Urinary bladder (tissue), 4 donors: ENCODE measurements around the gene SH3BP5. TPM values are rescaled to one million over a fixed set of nuclear protein-coding genes. Genes with fewer than 3 reads are reported as not detected.

ENCODE experiments used
- DNase-seq: peaks from one replicate; pipeline ENCODE4 v3.0.0-alpha.2; 2015; ENCODE audit errors: extremely low spot score
- H3K27ac ChIP-seq: one replicate; pipeline ENCODE4 v1.5.1; 2013; ENCODE audit warnings: low read depth, mild to moderate bottlenecking, moderate library complexity
- H3K36me3 ChIP-seq: one replicate; pipeline ENCODE4 v1.6.1; 2013; ENCODE audit warnings: mild to moderate bottlenecking, moderate library complexity; ENCODE audit not compliant: insufficient read depth
- H3K4me1 ChIP-seq: one replicate; pipeline ENCODE4 v1.6.1; 2013; ENCODE audit warnings: mild to moderate bottlenecking, moderate library complexity; ENCODE audit not compliant: insufficient read depth
- H3K4me3 ChIP-seq: one replicate; pipeline ENCODE4 v1.5.1; 2013; ENCODE audit warnings: low read depth, low read length
- WGBS: extraction: QIAGEN DNeasy Blood & Tissue Kit; methylation state at CpG from one replicate; pipeline ENCODE4 v1.1.7; 2013; 5-methylcytosine and 5-hydroxymethylcytosine counted together
- polyA plus RNA-seq: library from polyadenylated mRNA; stranded (reverse); fragments of 200-250 nt; gene quantifications from one replicate; pipeline ENCODE4 v1.2.3, GENCODE V29; 2013
- total RNA-seq: library from RNA; depleted of rRNA; stranded (reverse); fragments of >200 nt; gene quantifications from one replicate; pipeline ENCODE4 v1.2.3, GENCODE V29; 2014
- donor health status: healthy with polysubstance abuse.
- donor health status: healthy.

Gene SH3BP5
- total and polyA plus RNA-seq, 2 donors, result 44.8 to 55.6 TPM

DNA sequence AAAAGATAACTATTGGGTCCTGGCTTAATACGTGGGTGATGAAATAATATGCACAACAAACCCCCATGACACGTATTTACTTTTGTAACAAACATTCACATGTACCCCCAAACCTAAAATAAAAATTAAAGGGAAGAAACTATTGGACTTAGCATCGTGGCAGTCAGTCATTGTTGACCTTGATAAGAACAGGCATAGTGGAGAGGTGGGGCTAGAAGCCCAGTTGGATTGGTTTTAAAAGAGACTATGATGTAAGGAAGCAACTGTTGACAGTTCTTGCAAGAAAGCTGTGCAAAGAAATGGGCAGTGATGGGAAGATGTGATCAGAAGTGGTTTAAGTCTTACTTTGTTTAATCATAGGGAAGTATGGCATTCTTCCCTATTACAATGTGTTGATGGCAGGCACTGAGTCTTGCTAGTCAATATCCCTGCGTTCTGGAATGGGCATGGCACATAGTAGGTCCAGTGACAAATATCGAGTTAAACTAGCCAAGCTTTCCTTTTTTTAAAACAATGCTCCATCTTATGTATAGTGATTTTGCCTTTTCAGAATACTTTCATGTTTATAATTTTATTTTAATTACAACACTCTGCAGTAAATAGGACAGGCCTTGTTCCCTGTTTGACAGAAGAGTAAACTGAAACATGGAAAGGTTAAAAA lies 88.4 kb downstream of the SH3BP5 start:
- DNase-seq, result no peak
- peaks cover 7% of the 10 kb centered on the region for H3K36me3 ChIP-seq
- H3K4me1 ChIP-seq, result no peaks in the 10 kb centered on the region
- no peak overlapping the region for H3K27ac ChIP-seq
- H3K4me3 ChIP-seq, result no peak overlapping the region
- WGBS, result 92% methylated on average over 5 of the region's 5 CpGs

- 98% methylated on average over 1 of the region's 1 CpG for WGBS
- H3K27ac ChIP-seq, result no peak overlapping the region
- DNase-seq, result no peak
- H3K4me1 ChIP-seq, result no peaks in the 10 kb centered on the region
- no peak overlapping the region for H3K4me3 ChIP-seq
- peaks cover 5% of the 10 kb centered on the region for H3K36me3 ChIP-seq
Observed at GRCh38 chr3:15241341-15241740, 91.0 kb downstream of the SH3BP5 start.

DNA sequence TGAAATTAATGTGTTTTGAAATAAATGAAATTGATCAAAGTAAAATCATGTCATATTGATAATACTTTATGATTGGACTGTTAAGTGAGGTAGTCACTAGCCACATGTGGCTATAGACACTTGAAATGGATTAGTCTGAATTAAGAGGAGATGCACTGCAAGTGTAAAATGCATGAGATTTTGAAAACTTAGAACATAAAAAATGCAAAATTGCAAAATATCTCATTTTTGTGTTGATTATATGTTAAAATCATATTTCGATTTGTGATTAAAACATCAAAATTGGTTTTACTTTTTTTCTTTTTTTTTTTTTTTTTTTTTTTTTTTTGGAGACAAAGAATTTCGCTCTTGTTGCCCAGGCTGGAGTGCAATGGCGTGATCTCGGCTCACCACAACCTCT lies 103.1 kb downstream of the SH3BP5 start:
- H3K27ac ChIP-seq, result no peak overlapping the region
- H3K4me1 ChIP-seq, result no peaks in the 10 kb centered on the region
- H3K4me3 ChIP-seq, result no peak overlapping the region
- 97% methylated on average over 4 of the region's 4 CpGs for WGBS
- DNase-seq, result no peak
- no peaks in the 10 kb centered on the region for H3K36me3 ChIP-seq

DNA sequence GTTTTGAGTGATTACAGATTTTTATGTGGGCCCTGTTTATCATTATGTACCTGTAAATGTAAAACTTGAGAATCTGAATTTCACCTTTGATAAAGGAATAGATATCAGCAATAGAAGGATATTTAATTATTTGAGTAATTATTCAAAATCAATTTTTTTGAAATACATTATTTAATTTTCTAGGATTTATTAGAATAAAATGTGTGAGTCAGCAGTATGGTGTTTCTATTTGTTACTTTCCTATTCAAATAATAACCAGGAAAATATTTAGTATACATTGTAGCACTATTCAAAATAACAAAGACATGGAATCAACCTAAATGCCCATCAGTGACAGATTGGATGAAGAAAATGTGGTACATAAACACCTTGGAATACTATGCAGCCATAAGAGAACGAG lies 104.2 kb downstream of the SH3BP5 start:
- H3K4me1 ChIP-seq, result no peaks in the 10 kb centered on the region
- 95% methylated on average over 1 of the region's 1 CpG for WGBS
- no peak for DNase-seq
- no peak overlapping the region for H3K27ac ChIP-seq
- H3K4me3 ChIP-seq, result no peak overlapping the region
- peaks cover 1% of the 10 kb centered on the region for H3K36me3 ChIP-seq

- DNase-seq, result no peak
- no peak overlapping the region for H3K27ac ChIP-seq
- 84% methylated on average over 7 of the region's 7 CpGs for WGBS
- H3K36me3 ChIP-seq, result peaks cover 7% of the 10 kb centered on the region
- no peak overlapping the region for H3K4me3 ChIP-seq
- H3K4me1 ChIP-seq, result no peaks in the 10 kb centered on the region
Observed at GRCh38 chr3:15223685-15224572, 108.5 kb downstream of the SH3BP5 start.

DNA sequence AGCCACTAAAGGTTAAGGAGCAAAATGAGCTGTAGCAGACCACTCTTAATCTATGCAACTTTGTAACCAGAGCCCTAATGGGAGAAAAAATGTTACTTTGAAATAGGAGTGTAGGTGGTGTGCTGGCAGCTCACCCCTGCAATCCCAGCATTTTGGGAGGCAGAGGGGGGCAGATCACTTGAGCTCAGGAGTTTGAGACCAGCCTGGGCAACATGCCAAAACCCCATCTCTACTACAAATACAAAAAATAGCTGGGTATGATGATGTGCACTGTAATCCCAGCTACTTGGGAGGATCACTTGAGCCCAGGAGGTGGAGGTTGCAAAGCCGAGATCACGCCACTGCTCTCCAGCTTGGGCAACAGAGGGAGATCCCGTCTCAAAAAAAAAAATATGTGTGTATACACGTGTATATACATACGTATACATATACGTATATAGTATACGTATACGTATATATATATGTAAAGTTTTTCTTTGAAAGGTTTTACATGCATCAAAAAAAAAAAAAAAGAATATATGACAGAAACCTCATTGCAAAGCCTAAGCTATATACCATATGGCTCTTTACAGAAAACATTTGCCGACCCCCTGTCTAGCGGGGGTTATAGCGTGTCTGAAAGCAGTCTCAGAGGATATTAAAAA lies 110.7 kb downstream of the SH3BP5 start:
- Histone ChIP-seq H3K36me3 (peaks cover 8% of the 10 kb centered on the region), H3K27ac (no peak overlapping the region), H3K4me3 (no peak overlapping the region), H3K4me1 (no peaks in the 10 kb centered on the region)
- no peak for DNase-seq
- 87% methylated on average over 11 of the region's 11 CpGs for WGBS

GRCh38 chr3:15220661-15221060 lies 111.7 kb downstream of the SH3BP5 start:
- no peak for DNase-seq
- Histone ChIP-seq H3K36me3 (peaks cover 8% of the 10 kb centered on the region), H3K4me1 (no peaks in the 10 kb centered on the region), H3K4me3 (no peak overlapping the region), H3K27ac (no peak overlapping the region)
- 99% methylated on average over 2 of the region's 2 CpGs for WGBS

- H3K4me3 ChIP-seq, result no peak overlapping the region
- H3K36me3 ChIP-seq, result peaks cover 8% of the 10 kb centered on the region
- no peak overlapping the region for H3K27ac ChIP-seq
- no peak for DNase-seq
- WGBS, result 95% methylated on average over 8 of the region's 8 CpGs
- no peaks in the 10 kb centered on the region for H3K4me1 ChIP-seq
Observed at GRCh38 chr3:15220056-15220455, 112.3 kb downstream of the SH3BP5 start.

GRCh38 chr3:15218689-15219088 lies 113.7 kb downstream of the SH3BP5 start:
- Histone ChIP-seq H3K27ac (no peak overlapping the region), H3K4me1 (no peaks in the 10 kb centered on the region), H3K4me3 (no peak overlapping the region), H3K36me3 (peaks cover 8% of the 10 kb centered on the region)
- DNase-seq, result no peak

DNA sequence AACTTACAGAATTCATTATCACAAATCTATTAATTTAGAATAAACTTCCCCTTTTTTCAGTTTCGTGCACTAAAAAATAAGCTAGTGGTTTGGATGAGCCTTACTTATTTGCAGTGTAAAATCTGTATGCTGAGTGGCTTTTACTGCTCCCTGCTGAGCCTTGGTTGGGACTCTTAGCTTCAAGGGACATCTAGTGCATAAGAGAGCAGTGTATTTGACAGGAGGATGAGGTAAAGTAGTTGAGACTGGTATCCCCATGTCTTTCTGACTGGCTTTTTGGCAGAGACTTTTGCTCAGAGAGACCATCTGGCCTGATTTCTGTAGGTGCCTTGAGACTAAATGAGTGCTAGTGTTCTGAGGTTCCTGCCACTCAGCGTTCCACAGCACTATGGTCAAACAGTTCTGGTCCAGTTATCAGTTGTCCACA lies 114.5 kb downstream of the SH3BP5 start:
- Histone ChIP-seq H3K27ac (no peak overlapping the region), H3K4me3 (no peak overlapping the region), H3K4me1 (no peaks in the 10 kb centered on the region), H3K36me3 (peaks cover 7% of the 10 kb centered on the region)
- WGBS, result 84% methylated on average over 2 of the region's 2 CpGs
- no peak for DNase-seq

- no peak overlapping the region for H3K27ac ChIP-seq
- H3K36me3 ChIP-seq, result peaks cover 5% of the 10 kb centered on the region
- 96% methylated on average over 4 of the region's 4 CpGs for WGBS
- DNase-seq, result no peak
- no peak overlapping the region for H3K4me3 ChIP-seq
- H3K4me1 ChIP-seq, result no peaks in the 10 kb centered on the region
Observed at GRCh38 chr3:15217011-15217671, 115.2 kb downstream of the SH3BP5 start.

GRCh38 chr3:15216501-15216900 lies 115.9 kb downstream of the SH3BP5 start:
- Histone ChIP-seq H3K27ac (no peak overlapping the region), H3K36me3 (peaks cover 3% of the 10 kb centered on the region), H3K4me3 (no peak overlapping the region), H3K4me1 (no peaks in the 10 kb centered on the region)
- no peak for DNase-seq
- 96% methylated on average over 1 of the region's 1 CpG for WGBS

DNA sequence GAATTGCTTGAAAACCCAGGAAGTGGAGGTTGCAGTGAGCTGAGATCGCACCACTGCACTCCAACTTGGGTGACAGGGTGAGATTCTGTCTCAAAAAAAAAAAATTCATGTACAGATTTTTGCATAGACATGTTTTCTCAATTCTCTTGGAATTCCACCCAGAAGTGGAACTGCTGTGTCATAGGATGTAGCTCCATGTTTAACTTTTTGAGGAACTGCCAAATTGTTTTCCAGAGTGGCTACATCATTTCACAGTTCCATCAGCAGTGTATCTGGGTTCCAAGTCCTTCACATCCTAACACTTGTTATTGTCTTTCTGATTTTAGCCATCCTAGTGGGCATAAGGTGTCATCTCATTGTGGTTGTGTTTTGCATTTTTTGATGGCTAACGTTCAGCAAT lies 116.4 kb downstream of the SH3BP5 start:
- WGBS, result 80% methylated on average over 2 of the region's 2 CpGs
- Histone ChIP-seq H3K36me3 (peaks cover 3% of the 10 kb centered on the region), H3K27ac (no peak overlapping the region), H3K4me1 (no peaks in the 10 kb centered on the region), H3K4me3 (no peak overlapping the region)
- DNase-seq, result no peak
